HEK293T (cell line): ENCODE data around the gene MDFI.

Source experiments
- CTCF ChIA-PET: fragments of 350-600 bp; formaldehyde crosslinking; extraction: SDS; loops from one replicate; lab custom pipeline; 2021; ENCODE audit warnings: antibody characterized with exemption, inconsistent platforms; lab: Yijun Ruan, JAX
- POLR2A ChIA-PET: fragments of 350-600 bp; formaldehyde crosslinking; extraction: SDS; loops from one replicate; lab custom pipeline; 2020; ENCODE audit warnings: antibody characterized with exemption, inconsistent platforms; lab: Yijun Ruan, JAX
- DNase-seq: peaks from one replicate; pipeline ENCODE4 v3.0.0; 2012; ENCODE audit warnings: mixed read lengths; ENCODE audit errors: extremely low spot score
- ARNT ChIP-seq: fragments of 450-650 bp; IDR thresholded peaks from 2 replicates; pipeline ENCODE4 v1.6.1; 2017; ENCODE audit warnings: mild to moderate bottlenecking
- BHLHE40 ChIP-seq: fragments of 450-650 bp; IDR thresholded peaks from 2 replicates; pipeline ENCODE4 v1.6.1; 2016; ENCODE audit warnings: mild to moderate bottlenecking, moderate library complexity, borderline replicate concordance
- CTBP1 ChIP-seq: fragments of 450-650 bp; IDR thresholded peaks from 2 replicates; pipeline ENCODE4 v1.6.1; 2016; ENCODE audit warnings: borderline replicate concordance
- ELF4 ChIP-seq: fragments of 450-650 bp; IDR thresholded peaks from 2 replicates; pipeline ENCODE4 v1.6.1; 2017; ENCODE audit warnings: antibody characterized with exemption
- FOXA1 ChIP-seq: fragments of 450-650 bp; IDR thresholded peaks from 2 replicates; pipeline ENCODE4 v1.6.1; 2016; ENCODE audit warnings: mild to moderate bottlenecking
- FOXK2 ChIP-seq: fragments of 450-650 bp; IDR thresholded peaks from 2 replicates; pipeline ENCODE4 v1.6.1; 2016; ENCODE audit warnings: mild to moderate bottlenecking
- FOXM1 ChIP-seq: fragments of 450-650 bp; IDR thresholded peaks from 2 replicates; pipeline ENCODE4 v1.6.1; 2017; ENCODE audit warnings: mild to moderate bottlenecking, borderline replicate concordance
- HDGF ChIP-seq: fragments of 450-650 bp; IDR thresholded peaks from 2 replicates; pipeline ENCODE4 v1.6.1; 2017; ENCODE audit warnings: antibody characterized with exemption, borderline replicate concordance
- L3MBTL2 ChIP-seq: fragments of 450-650 bp; conservative IDR thresholded peaks from 2 replicates; pipeline ENCODE4 v1.6.1; 2016; ENCODE audit warnings: mild to moderate bottlenecking
- LEF1 ChIP-seq: fragments of 450-650 bp; IDR thresholded peaks from 2 replicates; pipeline ENCODE4 v1.6.1; 2017; ENCODE audit warnings: mild to moderate bottlenecking, borderline replicate concordance
- NFRKB ChIP-seq: fragments of 450-650 bp; IDR thresholded peaks from 2 replicates; pipeline ENCODE4 v1.6.1; 2016; ENCODE audit warnings: mild to moderate bottlenecking, moderate library complexity
- PKNOX1 ChIP-seq: fragments of 450-650 bp; IDR thresholded peaks from 2 replicates; pipeline ENCODE4 v1.6.1; 2016
- SP1 ChIP-seq: fragments of 450-650 bp; IDR thresholded peaks from 2 replicates; pipeline ENCODE4 v1.6.1; 2017
- SUZ12 ChIP-seq: fragments of 450-650 bp; IDR thresholded peaks from 2 replicates; pipeline ENCODE4 v1.6.1; 2016; ENCODE audit warnings: mild to moderate bottlenecking
- TARDBP ChIP-seq: fragments of 450-650 bp; IDR thresholded peaks from 2 replicates; pipeline ENCODE4 v1.6.1; 2016
- ZNF384 ChIP-seq: fragments of 450-650 bp; IDR thresholded peaks from 2 replicates; pipeline ENCODE4 v1.6.1; 2016

The MDFI gene

GRCh38 chr6:41638002-41638934, at the start of gene MDFI:
Gene MDFI, plus strand, starts transcription at chr6:41638468. Its CDS starts 282 bp downstream, at chr6:41638750.
- ChIA-PET POLR2A (no interaction called here), CTCF (no interaction called here)
- TF ChIP-seq NFRKB (no peak), BHLHE40 (no peak), ELF4 (no peak), SP1 (no peak), CTBP1 (no peak), SUZ12 (no peak), ZNF384 (no peak), LEF1 (no peak), ARNT (no peak), FOXM1 (no peak), HDGF (no peak)
- no peak for DNase-seq

- DNase-seq: no peak
- ChIA-PET CTCF (interaction anchor here (0.6 to 1.2 kb wide), 4 partner anchors 81 to 222 kb away, joined by 3 to 4 read pairs (median 4); no protein-coding TSS in a partner anchor), POLR2A (no interaction called here)
- TF ChIP-seq FOXK2 (no peak), ARNT (no peak), HDGF (no peak), CTBP1 (no peak), L3MBTL2 (no peak), TARDBP (no peak), LEF1 (no peak), SP1 (no peak), ZNF384 (no peak), BHLHE40 (no peak), NFRKB (no peak), FOXA1 (no peak), SUZ12 (no peak), FOXM1 (no peak), PKNOX1 (no peak), ELF4 (no peak)
Observed at GRCh38 chr6:41589223-41589622, 49.0 kb upstream of the MDFI start.

GRCh38 chr6:41589636-41590622, 48.3 kb upstream of the MDFI start:
- CTCF ChIA-PET: interaction anchor here (0.6 to 1.2 kb wide), 5 partner anchors 143 to 223 kb away, joined by 3 to 4 read pairs (median 4); no protein-coding TSS in a partner anchor
- DNase-seq: no peak
- TF ChIP-seq FOXK2: no peak
- no peak for TF ChIP-seq CTBP1
- no peak for TF ChIP-seq L3MBTL2
- no peak for TF ChIP-seq HDGF
- TF ChIP-seq NFRKB: no peak
- TF ChIP-seq ARNT: no peak
- no peak for TF ChIP-seq SUZ12
- TF ChIP-seq PKNOX1: no peak
- no peak for TF ChIP-seq FOXM1
- no peak for TF ChIP-seq SP1
- TF ChIP-seq TARDBP: no peak
- no peak for TF ChIP-seq ZNF384
- no peak for TF ChIP-seq BHLHE40
- TF ChIP-seq LEF1: no peak
- TF ChIP-seq FOXA1: no peak
- TF ChIP-seq ELF4: no peak
- POLR2A ChIA-PET: no interaction called here

- CTCF ChIA-PET: interaction anchor here (0.6 to 1.1 kb wide), 3 partner anchors 144 to 224 kb away, joined by 3 to 4 read pairs (median 3); no protein-coding TSS in a partner anchor
- no peak for DNase-seq
- POLR2A ChIA-PET: no interaction called here
Observed at GRCh38 chr6:41591122-41591521, 47.1 kb upstream of the MDFI start.

More at GRCh38 chr6:41591122-41591521, 47.1 kb upstream of the MDFI start:
- TF ChIP-seq FOXK2 (no peak), SP1 (no peak), ARNT (no peak), NFRKB (no peak), PKNOX1 (no peak), SUZ12 (no peak), ZNF384 (no peak), CTBP1 (no peak), LEF1 (no peak), TARDBP (no peak), L3MBTL2 (no peak)
